ENCODE data around the gene UGGT1.
A peak's percentile ranks its signal among the peaks of the same experiment; 100 is the strongest.

GRCh38 chr2:128090945-128091725, at the start of gene UGGT1:
- peak; percentile 89 for TF ChIP-seq POLR2A (IDR thresholded peaks at IDR 0.05)
- no peak for TF ChIP-seq CTCF (IDR thresholded peaks at IDR 0.05)
